Erythroblast (primary cell): ENCODE results near the gene THOC7.

Source experiments
- GATA1 ChIP-seq: IDR thresholded peaks from 2 replicates; pipeline ENCODE4 v1.6.1; 2011; ENCODE audit warnings: low read depth, mild to moderate bottlenecking, control low read depth, low read length, moderate library complexity
- POLR2A ChIP-seq: IDR thresholded peaks from 2 replicates; pipeline ENCODE4 v1.6.1; 2011; ENCODE audit warnings: mild to moderate bottlenecking, low read length

DNA sequence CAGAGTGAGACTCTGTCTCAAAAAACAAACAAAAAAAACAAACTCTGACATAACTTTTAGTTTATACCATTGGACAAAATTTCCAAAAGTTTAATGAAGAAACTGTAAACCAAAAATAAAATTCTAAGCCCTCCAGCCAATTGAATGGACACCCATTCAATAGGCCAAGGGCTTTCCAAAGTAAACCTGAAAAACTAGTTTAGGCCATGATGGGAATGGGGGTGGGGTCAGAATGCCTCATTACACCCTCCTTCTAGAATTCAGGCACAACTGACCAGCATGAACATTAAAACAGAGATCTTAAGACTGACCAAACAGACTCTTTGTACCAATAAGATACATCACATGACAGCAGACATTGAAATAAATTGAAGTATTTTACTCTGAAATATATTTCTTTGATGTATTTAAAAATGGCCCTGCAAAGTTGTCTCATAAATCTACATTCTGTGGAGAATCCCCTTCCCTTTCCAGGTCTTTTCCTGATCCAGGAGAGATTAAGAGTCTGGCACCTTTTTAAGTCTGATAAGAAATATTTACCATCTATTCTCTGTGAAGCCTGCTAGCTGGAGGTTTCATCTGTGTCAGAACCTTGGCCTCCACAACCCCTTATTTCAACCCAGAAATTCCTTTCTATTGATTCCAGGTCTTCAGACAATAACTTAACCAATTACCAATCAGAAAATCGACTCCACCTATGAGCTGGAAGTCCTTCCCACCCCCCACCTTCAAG, 15.7 kb downstream of the THOC7 start:
- TF ChIP-seq POLR2A (no peak), GATA1 (no peak)
